HepG2 (cell line): Measurements from ENCODE around the gene DOCK9. TPM values are rescaled to one million over a fixed set of nuclear protein-coding genes. Genes with fewer than 3 reads are reported as not detected.
A peak's percentile ranks its signal among the peaks of the same experiment; 100 is the strongest.

ENCODE experiments used
- ATAC-seq: fragments of 200-7000 bp; cut with Tn5 transposase; 3 replicates; pipeline ENCODE4 v1.9.1; 2020; ENCODE audit warnings: mild to moderate bottlenecking, moderate library complexity
- BruUV-seq: library from RNA; stranded (reverse); fragments of 400-500 nt; replicated peaks from 2 replicates; lab custom pipeline; 2021; lab: Mats Ljungman, UMichigan
- CTCF ChIA-PET: fragments of 300-600 bp; formaldehyde crosslinking; extraction: SDS; loops from one replicate; lab custom pipeline; 2021; ENCODE audit warnings: low total read pairs, inconsistent platforms, low intra/inter-chr PET ratio; lab: Yijun Ruan, JAX
- POLR2A ChIA-PET: fragments of 350-600 bp; sonication (Branson Sonifier 250); formaldehyde crosslinking; loops from one replicate; lab custom pipeline; 2020; ENCODE audit warnings: antibody characterized with exemption, inconsistent platforms; lab: Yijun Ruan, JAX
- DNase-seq: peaks from one replicate; pipeline ENCODE4 v3.0.0-alpha.2; 2015; ENCODE audit warnings: low spot score
- FAIRE-seq: peaks from 3 replicates; lab custom pipeline; 2011; peaks lifted over from hg19 to GRCh38; lab: Jason Lieb, UNC
- H2AFZ ChIP-seq: one replicate; pipeline ENCODE4 v1.6.1; 2011; ENCODE audit warnings: low read length, inconsistent platforms
- H3K27ac ChIP-seq: fragments of 300-600 bp; 3 replicates; pipeline ENCODE4 v1.8.0; 2011; ENCODE audit warnings: mixed run types, mild to moderate bottlenecking, mixed read lengths, low read length, inconsistent platforms; ENCODE audit not compliant: insufficient read depth; ENCODE audit errors: extremely low read length
- H3K27me3 ChIP-seq, 2 experiments: fragments of 200-600 bp in 1 of 2; 2 replicates in 1 of 2; 3 replicates in 1 of 2; pipeline versions ENCODE4 v1.6.0 to v1.8.0; 2011; ENCODE audit warnings: low read length in 2 of 2, mild to moderate bottlenecking in 2 of 2, moderate library complexity in 2 of 2, inconsistent platforms in 1 of 2; ENCODE audit not compliant: insufficient read depth in 2 of 2, control insufficient read depth in 1 of 2
- H3K36me3 ChIP-seq, 2 experiments: fragments of 200-600 bp in 1 of 2; replicated peaks in 1 of 2; 2 replicates in 1 of 2; 3 replicates in 1 of 2; pipeline versions ENCODE4 v1.5.1 to v1.8.0; 2011; ENCODE audit warnings: low read length in 2 of 2, inconsistent platforms in 1 of 2; ENCODE audit not compliant: insufficient read depth in 2 of 2, control insufficient read depth in 1 of 2
- H3K4me1 ChIP-seq: 2 replicates; pipeline ENCODE4 v1.5.1; 2012; ENCODE audit warnings: low read length, inconsistent platforms; ENCODE audit not compliant: insufficient read depth
- H3K4me2 ChIP-seq: 2 replicates; pipeline ENCODE4 v1.6.0; 2011; ENCODE audit warnings: low read depth, low read length, inconsistent platforms
- H3K4me3 ChIP-seq, 3 experiments: fragments of 200-600 bp in 1 of 3; sonication (generic), shearing (Covaris generic) in 1 of 3; replicated peaks in 1 of 3; 2 replicates each; pipeline ENCODE4 v1.5.1; 2011 to 2016; ENCODE audit warnings: low read length in 3 of 3, inconsistent platforms in 2 of 3, low read depth in 2 of 3, mild to moderate bottlenecking in 2 of 3, control low read depth in 1 of 3, mixed read lengths in 1 of 3; ENCODE audit not compliant: insufficient read depth in 1 of 3
- H3K79me2 ChIP-seq: one replicate; pipeline ENCODE4 v1.6.1; 2011; ENCODE audit warnings: low read length, inconsistent platforms; ENCODE audit not compliant: insufficient read depth
- H3K9ac ChIP-seq: 2 replicates; pipeline ENCODE4 v1.6.0; 2011; ENCODE audit warnings: mild to moderate bottlenecking, low read depth, low read length, inconsistent platforms; ENCODE audit not compliant: insufficient read depth
- H3K9me3 ChIP-seq: 2 replicates; pipeline ENCODE4 v1.5.1; 2012; ENCODE audit warnings: mild to moderate bottlenecking, low read length
- H4K20me1 ChIP-seq: 2 replicates; pipeline ENCODE4 v1.6.0; 2011; ENCODE audit warnings: inconsistent platforms, mild to moderate bottlenecking, low read length, moderate library complexity; ENCODE audit not compliant: insufficient read depth
- IKZF4 ChIP-seq: sonication (generic); formaldehyde crosslinking; IDR thresholded peaks from 2 replicates; pipeline ENCODE4 v1.5.1; 2020; ENCODE audit warnings: borderline replicate concordance, mild to moderate bottlenecking, low read depth, missing genetic modification reagents; ENCODE audit errors: not compliant biosample characterization
- MEF2D ChIP-seq: sonication (generic); formaldehyde crosslinking; IDR thresholded peaks from 2 replicates; pipeline ENCODE4 v1.5.1; 2020; ENCODE audit warnings: mild to moderate bottlenecking, missing genetic modification reagents
- WIZ ChIP-seq: sonication (generic); formaldehyde crosslinking; IDR thresholded peaks from 2 replicates; pipeline ENCODE4 v1.5.1; 2020; ENCODE audit warnings: mild to moderate bottlenecking, missing genetic modification reagents
- ZNF205 ChIP-seq: IDR thresholded peaks from 2 replicates; pipeline ENCODE4 v1.6.1; 2018; ENCODE audit warnings: missing biosample characterization, missing genetic modification reagents
- ZNF331 ChIP-seq: sonication (generic); formaldehyde crosslinking; IDR thresholded peaks from 2 replicates; pipeline ENCODE4 v1.4.0; 2020; ENCODE audit warnings: missing genetic modification reagents
- ZNF530 ChIP-seq: sonication (generic); formaldehyde crosslinking; IDR thresholded peaks from 2 replicates; pipeline ENCODE4 v1.5.0; 2020; ENCODE audit warnings: low read depth, mild to moderate bottlenecking, missing genetic modification reagents
- WGBS: methylation state at CpG from one replicate; pipeline ENCODE4 v1.1.6; 2017; ENCODE audit warnings: low lambda C conversion rate; 5-methylcytosine and 5-hydroxymethylcytosine counted together
- in situ Hi-C: cut with HindIII; loops from 2 replicates; pipeline ENCODE4 v1.10.0; 2017; ENCODE audit warnings: low pct_unique_long_range_greater_than_20kb; ENCODE audit not compliant: extremely low pct_ligation_motif_present
- intact Hi-C: fragments of 100-400 bp; cut with micrococcal nuclease; formaldehyde crosslinking; loops from one replicate; pipeline ENCODE4 v1.10.0; 2022; ENCODE audit not compliant: unreplicated experiment
- polyA plus RNA-seq, 8 experiments: library from polyadenylated mRNA; depleted of rRNA in 3 of 8; stranded (reverse) in 7 of 8; unstranded in 1 of 8; fragments of >200 nt; fragmentation: Illumina TruSeq in 4 of 8; extraction: Trizol in 4 of 8; gene quantifications; 2 replicates each; pipeline versions ENCODE4 v1.2.1 to v1.2.3, GENCODE V29; 2011 to 2016; ENCODE audit warnings: low read depth in 4 of 8, missing spikeins in 1 of 8, mixed read lengths in 1 of 8; ENCODE audit not compliant: insufficient read depth in 1 of 8
- total RNA-seq, 5 experiments: library from RNA; depleted of rRNA; stranded (reverse); fragments of >200 nt; fragmentation: Illumina TruSeq; extraction: Trizol; gene quantifications; 2 replicates each; pipeline ENCODE4 v1.2.3, GENCODE V29; 2016; ENCODE audit warnings: low read depth in 1 of 5

Gene DOCK9
- total and polyA plus RNA-seq, 2 of the 13 experiments (the other 11 are each of a cell fraction or from before 2014, with no cell fraction given), result 0.44 to 0.97 TPM

DNA sequence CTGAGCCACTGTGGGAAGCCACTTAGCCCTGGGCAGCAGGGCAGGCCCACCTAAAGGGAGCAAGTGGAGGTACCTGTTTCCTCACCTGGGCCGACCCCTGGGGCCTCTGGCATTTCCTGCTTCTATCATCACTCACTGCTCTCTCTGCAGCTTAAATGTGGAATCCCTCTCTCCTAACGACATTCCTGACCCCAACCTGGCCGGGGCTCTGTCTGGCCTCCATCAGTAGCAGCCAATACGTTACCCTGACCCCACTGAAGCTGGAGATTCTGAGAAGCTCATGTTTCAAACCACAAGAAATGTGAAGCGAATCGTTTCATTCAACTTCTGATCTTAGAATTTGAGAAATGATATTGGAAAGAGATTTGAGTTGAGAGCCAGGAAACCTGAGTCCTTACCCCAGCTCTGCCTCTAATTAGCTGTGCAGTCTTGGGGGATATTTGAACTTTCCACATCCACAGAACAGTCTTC, 39.9 kb downstream of the DOCK9 start:
- BruUV-seq, result no TSS peak
- CTCF ChIA-PET, result no interaction called here
- intact Hi-C loops (no loop called here), in situ Hi-C loops (no loop called here)
- TF ChIP-seq ZNF530 (CRISPR knock-in tag) (no peak), IKZF4 (CRISPR knock-in tag) (no peak), WIZ (no peak), MEF2D (CRISPR knock-in tag) (no peak)
- 30% methylated on average over 6 of the region's 6 CpGs for WGBS
- no peak for FAIRE-seq
- Histone ChIP-seq H3K4me1 (no peaks in the 10 kb centered on the region), H3K9me3 (no peaks in the 10 kb centered on the region; the same call in 1 of the 2 replicates), H3K27ac (no peak overlapping the region), H3K4me2 (no peak overlapping the region), H3K27me3 (no peaks in the 10 kb centered on the region), H2AFZ (no peak overlapping the region), H3K4me3 (no peak overlapping the region), H3K79me2 (no peaks in the 10 kb centered on the region), H4K20me1 (no peaks in the 10 kb centered on the region), H3K36me3 (no peaks in the 10 kb centered on the region), H3K9ac (no peak overlapping the region)
- ATAC-seq, result no peak
- no peak for DNase-seq
- POLR2A ChIA-PET, result no interaction called here

DNA sequence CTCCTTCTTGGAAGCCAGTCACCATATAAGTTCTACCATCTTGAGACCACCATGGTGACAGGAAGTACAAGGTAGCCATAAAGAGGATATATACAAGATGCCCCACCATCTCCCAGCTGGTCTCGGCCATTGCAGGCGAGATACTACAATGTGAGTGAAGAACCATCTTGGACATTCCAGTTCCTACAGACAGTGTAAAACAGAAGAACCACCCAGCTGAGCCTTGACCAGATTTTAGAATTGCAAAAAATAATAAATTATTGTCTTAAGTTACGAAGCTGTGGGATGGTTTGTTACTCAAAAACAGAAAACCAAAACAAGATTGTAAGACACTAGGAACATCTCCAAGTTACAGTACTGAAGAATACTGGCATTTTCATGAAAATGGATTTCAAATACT, 43.6 kb downstream of the DOCK9 start:
- in situ Hi-C loops, result no loop called here
- Histone ChIP-seq H2AFZ (no peak overlapping the region), H3K79me2 (no peaks in the 10 kb centered on the region), H3K36me3 (no peaks in the 10 kb centered on the region), H3K4me2 (no peak overlapping the region), H3K9me3 (no peaks in the 10 kb centered on the region; the same call in 1 of the 2 replicates), H3K27ac (no peak overlapping the region), H3K4me1 (no peaks in the 10 kb centered on the region), H3K4me3 (no peak overlapping the region), H3K9ac (no peak overlapping the region), H3K27me3 (no peaks in the 10 kb centered on the region; a peak in 1 of 5 replicates), H4K20me1 (no peaks in the 10 kb centered on the region)
- FAIRE-seq (no peak), ATAC-seq (no peak), DNase-seq (no peak)
- POLR2A ChIA-PET, result no interaction called here
- WGBS, result 84% methylated on average over 3 of the region's 3 CpGs
- CTCF ChIA-PET, result no interaction called here
- no TSS peak for BruUV-seq
- peak; percentile 97 for TF ChIP-seq ZNF331 (CRISPR knock-in tag)
- TF ChIP-seq ZNF205, result no peak
- intact Hi-C loops, result no loop called here
